T-helper 1 cell (primary cell): ENCODE results near the gene ECEL1.
A peak's percentile ranks its signal among the peaks of the same experiment; 100 is the strongest.

Experiments used
- DNase-seq, 5 donors: peaks; one replicate each; pipeline ENCODE4 v3.0.0-alpha.2; 2012 to 2020

ECEL1 gene

DNA sequence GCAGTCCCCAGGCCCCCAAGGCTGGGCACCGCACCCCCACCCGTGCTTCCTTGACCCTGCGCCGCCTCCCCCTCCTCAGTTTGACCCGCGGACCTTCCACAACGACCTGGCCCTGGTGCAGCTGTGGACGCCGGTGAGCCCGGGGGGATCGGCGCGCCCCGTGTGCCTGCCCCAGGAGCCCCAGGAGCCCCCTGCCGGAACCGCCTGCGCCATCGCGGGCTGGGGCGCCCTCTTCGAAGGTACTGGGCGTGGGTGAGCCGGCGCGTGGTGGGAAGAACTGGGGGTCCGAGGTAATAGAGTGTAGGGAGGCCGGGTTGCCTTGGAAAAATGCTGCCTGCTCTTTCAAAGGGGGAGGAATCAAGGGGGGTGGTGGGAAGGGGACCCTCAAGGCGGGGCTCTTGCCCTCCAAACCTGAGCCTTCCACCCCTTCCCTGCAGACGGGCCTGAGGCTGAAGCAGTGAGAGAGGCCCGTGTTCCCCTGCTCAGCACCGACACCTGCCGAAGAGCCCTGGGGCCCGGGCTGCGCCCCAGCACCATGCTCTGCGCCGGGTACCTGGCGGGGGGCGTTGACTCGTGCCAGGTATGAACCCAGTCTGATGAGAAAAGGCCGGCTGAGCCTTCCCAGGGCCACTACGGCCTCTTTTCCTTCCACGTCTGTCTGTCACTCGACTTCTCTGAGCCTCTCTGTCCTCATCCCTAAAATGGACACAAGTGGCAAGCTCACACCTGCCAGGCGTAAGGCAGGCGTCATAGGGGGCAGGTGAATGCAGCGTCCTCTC is 35.2 kb upstream of the ECEL1 start:
- peak in 1 of 5 donors; percentile 8 for DNase-seq

DNA sequence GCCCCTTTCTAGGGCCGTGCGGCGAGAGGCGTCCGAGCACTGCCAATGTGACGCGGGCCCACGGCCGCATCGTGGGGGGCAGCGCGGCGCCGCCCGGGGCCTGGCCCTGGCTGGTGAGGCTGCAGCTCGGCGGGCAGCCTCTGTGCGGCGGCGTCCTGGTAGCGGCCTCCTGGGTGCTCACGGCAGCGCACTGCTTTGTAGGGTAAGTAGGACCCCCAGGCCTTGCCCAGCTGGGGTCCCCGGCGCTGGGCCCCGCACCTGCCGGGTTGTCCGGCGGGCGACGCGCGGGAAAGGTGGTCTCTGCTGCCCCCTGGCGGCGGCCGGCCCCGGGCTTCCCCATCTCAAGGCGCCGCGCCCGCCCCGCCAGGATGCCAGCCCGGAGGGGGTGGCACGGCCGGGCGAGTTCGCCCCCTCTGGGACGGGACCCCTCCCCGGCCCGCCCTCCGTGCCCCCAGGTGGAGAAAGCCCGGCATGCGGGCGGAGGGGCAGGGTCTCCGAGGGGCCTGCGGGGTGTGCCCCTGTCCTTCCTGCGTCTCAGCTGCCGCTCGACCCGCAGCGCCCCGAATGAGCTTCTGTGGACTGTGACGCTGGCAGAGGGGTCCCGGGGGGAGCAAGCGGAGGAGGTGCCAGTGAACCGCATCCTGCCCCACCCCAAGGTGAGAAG is 34.5 kb upstream of the ECEL1 start:
- DNase-seq, result peak; percentile 27 to 61 (median 49)

DNA sequence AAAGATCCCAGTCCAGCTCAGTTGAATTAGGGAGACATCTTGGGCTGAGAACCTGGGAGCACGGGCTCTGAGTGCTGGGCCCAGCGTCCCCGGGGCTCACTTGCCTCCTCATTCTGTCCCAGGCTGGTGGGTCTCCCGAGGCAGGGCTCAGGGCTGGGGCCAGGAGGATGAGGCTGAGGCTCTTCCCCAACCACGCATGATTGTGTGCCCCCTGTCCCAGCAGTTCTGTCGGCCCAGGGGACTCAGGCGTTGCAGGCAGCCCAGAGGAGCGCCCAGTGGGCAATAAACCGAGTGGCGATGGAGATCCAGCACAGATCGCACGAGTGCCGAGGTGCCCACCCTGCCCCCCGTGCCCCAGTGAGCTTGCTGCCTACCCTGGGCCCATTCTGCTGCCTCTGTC is 33.5 kb upstream of the ECEL1 start:
- no peak for DNase-seq

DNA sequence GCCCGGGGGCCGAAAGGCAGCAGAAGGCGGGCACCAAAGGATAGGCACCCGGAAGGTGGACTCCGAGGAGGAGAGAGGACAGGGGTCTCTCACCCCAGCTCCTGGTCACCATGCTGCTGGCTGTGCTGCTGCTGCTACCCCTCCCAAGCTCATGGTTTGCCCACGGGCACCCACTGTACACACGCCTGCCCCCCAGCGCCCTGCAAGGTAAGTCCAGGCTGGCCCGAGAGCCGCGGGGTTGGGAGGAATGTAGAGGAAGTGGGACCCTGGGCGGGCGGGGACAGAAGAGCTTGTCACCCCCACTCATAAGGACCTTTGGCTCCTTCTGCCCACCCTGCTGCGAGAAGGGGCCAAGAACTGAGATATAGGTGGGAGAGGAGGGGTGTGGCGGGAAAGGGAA is 32.9 kb upstream of the ECEL1 start:
- no peak for DNase-seq

DNA sequence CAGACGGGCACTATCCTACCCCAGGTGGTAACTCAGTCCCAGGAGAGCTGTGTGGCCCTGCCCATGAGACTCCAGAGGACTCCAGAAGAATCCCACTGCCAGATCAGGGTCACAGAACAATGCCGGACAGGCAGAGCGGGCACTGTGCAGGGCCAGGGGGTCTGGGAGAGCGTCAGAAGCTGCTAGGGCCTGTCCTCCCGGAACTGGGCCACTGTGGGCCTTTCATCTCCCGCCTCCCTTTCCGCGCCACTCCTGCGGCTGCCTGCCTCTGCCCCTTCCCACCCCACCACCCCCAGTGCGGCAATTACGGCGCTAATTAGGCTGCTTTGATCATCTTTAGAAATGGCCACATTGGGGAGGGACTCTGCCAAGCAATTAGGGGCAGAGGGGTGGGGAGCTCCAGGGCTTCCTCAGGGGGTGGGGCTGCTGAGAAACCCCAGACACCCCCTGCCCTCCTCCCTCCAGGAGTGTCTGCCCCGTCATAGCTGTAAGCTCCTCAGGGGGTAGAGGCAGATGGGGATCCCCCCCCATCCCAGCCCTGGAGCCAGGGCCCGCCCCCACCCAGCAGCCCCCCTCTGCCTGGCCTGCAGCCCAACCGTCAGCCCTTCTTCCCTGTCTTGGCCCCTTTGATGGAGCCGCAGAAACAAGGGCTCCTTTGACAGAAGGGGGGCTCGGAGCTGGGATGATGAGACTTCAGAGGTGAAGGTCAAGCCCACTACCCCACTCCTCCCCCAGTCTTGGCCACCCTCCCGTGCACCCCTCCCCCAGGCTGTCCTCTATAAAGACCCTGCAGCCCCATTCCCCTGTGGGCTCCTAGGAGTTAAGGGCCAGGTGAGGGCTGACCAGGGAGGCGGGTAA is 32.2 kb upstream of the ECEL1 start, which contains the start of gene PRSS56:
Gene PRSS56 (plus strand): TSS at position 808 of the 858 bp plus-strand sequence. CDS start 211 bp downstream, outside the sequence.
- DNase-seq, result no peak

DNA sequence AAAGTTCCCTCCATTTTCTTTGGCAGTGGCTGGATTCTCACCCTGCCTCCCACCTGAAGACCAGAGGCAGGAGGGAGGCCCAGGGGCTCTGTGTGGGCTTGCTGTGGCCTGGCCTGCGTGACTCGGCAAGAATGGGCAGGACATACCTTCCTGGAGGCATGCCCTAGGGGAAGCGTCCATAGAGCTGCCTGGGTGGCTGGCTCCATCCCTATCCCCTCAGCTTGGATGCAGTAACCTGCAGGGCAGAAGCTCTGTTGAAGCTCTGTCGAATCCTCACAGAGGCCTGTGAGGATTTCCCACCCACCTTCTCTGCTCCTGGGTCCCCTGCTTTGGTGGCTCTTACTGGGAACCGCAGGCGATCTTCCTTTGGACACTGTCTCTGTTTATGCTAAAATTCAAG is 31.2 kb upstream of the ECEL1 start:
- no peak for DNase-seq

DNA sequence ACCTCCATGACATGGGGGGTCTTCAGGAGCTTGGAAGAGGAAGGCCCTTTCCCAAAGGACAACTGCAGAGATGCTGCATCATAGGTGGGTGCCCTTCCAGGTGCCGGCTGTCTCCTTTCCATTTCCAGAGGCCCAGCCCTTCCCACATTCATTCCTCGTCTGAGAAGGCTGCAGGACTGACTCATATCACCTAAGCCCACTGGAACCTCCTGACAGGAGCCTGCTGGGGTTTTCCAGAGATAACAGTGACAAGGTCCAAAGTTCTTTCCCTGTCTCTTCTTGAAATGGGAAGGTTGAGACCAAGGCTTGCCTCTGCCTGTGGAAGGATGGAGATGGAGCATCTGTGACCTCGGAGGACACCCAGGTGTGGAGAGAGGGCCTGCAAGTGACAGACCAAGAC is 28.9 kb upstream of the ECEL1 start:
- DNase-seq, result no peak

DNA sequence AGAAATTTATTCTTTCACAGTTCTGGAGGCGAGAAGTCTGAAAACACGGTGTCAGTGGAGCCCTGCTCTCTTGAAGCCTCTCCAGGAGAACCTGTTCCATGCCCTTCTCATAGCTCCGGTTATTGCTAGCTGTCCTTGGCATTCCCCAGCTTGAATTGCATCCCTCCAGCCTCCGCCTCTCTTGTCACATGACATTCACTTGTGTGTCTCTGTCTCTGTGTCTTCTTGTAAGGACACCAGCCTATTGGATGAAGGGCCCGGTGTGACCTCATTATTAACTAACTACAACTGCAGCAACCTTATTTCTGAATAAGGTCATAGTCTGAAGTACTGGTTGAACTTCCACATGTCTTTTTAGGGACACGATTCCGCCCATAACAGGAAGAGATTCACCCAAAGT is 28.0 kb upstream of the ECEL1 start:
- no peak for DNase-seq

DNA sequence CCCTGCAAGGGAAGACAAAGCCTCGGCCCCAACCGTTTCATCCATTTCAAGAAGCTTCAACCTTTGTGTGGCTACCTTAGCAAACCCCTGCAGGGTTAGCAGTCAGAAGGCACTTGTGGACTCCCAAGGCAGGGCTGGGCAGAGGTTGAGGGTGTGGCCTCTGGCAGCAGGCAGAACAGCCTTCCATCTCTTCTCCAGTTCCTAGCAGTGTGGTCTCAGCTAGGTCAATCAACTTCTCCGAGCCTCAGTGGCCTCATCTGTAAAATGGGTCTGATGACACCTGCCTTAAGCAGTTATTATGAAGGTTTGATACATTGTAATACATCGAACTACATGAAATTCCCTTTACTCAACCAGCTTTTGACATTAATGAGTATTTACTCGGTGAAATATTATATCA is 25.7 kb upstream of the ECEL1 start:
- no peak for DNase-seq

DNA sequence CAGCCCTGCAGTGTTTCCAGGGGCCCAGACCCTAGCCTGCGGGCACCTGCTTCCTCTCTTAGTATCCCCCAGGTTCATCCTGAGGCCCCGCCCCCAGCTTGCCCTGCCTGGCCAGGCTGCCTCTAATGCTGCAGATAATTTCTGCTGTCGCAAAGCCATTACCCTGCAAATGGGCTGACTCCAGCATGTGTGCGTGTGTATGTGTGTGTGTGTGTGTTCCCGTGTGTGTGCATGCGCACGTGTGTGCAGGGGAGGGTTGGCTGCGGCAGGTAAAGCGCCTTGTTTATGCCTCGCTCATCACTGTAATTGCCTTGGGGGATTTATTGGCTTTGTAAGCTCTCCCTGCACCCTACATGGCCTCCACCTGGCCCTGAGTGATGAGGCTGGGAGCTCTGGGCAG is 25.0 kb upstream of the ECEL1 start:
- DNase-seq, result no peak

DNA sequence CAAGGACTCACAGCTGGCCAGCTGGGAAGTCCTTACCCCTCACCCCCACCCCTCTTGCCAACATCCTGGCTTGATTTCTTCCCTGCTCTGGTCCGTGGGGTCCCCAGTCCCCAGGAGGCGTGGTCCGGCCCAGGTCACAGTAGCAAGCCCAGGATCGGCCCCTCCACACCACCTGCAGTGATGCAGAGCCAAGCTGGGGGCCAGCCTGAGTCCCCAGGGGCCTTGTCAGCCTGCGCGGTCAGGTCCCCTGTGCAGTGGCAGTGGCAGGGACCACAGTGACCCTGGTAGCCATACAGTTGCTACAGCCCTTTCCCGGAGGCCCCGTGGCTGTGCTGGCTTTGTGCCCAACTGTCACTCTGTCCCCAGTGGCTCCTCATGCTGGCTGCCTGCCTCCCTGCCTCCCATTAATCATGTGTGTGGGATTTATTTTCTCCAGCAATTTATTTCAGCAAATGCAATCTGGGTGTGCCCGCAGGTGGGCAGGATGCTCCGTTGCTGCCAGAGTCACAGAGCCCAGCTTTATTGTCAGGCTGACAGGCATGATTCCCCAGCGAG is 23.8 kb upstream of the ECEL1 start:
- DNase-seq, result no peak

DNA sequence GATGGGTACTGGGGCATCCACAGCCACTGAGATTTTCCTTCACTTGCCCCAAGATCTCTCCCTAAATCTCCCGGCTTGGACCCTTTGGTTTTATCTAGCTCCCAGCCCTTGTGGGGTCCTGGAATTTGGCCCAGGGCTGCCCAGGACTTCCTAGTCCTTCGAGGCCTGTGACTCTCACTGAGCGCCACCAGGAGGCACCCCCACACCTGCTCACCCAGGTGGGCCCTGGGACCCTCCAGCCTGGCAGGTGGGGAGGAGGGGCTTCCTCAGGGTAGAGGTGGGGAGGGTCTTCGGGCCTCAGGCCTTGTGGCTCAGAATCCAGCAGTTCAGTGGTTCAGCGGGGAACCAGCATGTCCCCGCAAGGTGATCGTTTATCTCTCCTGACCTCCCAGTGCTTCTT is 20.6 kb upstream of the ECEL1 start:
- no peak for DNase-seq

DNA sequence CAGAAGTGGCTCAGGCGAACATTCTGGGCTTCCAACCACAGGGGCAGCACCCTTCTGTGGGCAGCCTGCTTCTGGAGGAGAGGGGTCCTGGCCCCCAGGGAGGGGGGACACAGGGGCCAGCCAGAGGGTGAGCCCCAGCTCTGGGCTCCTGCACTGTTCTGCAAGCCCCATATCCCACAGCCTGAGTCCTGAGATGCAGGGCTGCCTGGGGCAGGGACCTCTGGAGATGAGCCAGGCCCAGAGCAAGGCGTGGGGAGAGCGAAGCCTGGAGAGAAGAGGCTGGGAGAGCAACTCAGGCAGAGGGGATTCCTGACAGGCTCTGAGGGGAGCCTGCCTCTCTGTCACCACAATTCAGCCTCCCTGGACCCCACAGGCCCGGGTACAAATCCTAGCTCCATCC is 19.1 kb upstream of the ECEL1 start:
- no peak for DNase-seq

DNA sequence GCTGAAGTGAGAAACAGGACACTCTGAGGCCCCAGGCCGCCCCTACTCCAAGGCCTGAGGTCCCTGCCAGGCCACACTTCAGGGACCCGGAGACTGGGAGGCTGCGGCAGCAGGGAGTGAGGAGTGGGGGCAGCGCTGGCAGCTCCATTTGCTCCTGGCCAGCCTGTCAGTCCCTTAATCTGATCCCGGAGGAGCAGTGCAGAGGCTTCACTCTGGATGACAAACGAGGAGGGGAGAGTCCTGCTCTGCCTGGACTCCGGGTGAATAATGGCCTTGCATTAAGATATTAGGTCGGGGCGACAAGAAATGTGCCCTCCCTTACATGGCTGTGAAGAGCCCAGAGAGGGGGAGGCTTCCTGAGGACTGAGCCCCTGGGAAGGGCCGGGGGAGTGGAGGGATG is 18.2 kb upstream of the ECEL1 start:
- no peak for DNase-seq

DNA sequence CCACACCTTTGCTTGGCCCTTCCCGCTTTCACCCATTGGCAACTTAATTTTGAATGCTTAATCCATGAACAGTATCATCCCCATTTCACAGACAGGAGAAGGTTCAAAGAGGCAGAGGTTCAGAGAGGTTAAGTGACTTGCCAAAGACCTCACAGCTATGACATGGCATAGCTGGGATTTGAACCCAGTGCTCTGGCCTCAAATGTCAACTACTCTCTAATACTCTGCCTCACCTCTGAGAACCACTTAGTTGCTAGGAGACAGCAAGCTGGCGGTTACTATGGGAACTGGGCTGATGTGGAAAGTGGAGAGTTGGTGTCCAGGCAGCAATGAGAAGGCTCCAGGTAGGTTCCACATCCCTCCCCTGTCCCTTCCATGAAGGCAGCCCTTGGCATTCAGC is 16.8 kb upstream of the ECEL1 start:
- no peak for DNase-seq

DNA sequence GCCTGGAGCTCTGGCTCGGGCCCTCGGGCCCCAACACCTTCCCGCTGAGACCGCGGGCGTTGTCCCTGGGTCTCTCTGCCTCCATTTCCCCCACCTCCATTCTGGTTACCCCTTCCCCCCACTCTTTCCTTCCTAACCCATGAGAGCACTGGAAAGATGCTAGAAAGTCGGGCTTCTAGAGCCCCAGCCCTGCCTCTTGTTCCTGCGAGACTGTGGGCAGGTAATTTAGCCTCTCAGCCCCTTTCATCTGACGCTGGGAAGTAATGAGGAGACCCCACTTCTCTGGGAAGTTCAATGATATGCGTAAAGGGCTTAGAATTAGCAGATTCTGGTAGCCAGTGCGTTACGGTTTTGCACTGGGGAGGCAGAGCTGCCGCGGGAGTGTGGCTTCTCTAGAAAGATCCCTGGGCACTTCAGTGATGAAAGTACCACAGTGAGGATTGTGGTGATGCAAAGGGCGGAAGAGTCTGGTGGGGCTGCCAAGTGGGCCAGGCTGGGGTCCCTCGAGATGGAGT is 16.2 kb upstream of the ECEL1 start:
- no peak for DNase-seq

DNA sequence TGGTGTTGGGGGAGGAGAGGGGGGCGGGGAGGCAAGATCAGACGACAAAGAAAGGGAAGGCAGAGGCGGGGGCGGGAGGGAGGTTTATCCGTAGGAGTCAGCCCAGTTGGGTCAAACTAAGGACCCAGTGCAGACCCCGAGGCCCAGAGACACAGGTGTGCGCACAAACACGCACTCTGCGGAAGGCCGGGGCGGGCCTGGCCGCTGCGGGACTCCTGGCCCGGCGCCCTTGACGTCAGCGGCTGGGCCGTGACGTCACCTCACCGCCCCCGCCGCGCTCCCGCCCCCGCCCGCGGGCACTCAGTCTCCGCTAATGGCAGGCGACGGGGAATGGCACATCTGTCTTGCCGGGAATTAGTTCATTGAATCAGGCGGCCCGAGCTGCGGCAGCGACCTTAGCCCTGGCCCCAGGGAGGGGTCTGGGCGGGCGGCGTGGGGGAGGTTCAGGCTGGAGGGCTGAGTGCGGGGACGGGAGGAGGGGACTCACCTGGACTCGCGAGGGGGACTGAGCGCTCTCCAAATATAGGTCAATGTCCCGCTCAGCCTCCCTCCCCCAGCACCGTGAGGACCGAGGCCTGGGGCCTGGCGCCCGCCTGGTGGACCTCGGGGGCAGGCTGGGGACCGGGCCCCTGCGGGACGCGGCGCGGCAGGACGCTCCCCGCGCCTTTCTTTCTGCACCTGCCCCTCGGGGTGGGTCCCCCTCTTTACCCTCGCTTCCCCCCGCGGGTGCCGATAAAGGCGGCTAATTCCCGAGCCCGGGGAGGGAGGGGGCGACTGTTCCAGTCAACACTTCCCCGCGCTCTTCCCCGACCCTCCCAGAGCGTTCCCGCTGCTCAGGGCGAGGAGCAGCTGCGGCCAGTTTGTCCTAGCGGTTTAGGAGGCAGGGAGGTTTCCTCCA is 15.5 kb upstream of the ECEL1 start:
- DNase-seq, result peak in 3 of 5 donors; percentile 24 to 43 (median 24)

DNA sequence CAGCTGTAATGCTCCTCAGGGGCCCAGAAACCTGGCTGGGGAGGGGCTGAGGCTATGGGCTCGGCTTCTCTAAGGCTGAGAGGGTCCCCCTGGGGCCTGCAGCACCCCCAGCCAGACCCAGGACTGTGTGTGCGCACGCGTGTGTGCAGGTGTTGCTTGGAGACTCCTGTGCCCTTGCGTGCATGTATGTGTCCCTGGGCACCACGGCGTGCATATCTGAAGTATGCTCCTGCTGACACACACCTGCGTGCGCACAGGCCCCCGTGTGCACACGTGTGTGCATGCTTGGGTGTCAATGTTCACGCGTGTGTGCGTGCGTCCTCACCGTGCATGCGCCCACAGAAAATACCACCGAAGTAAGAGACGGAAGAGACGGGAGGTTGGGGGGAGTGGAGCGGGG is 14.9 kb upstream of the ECEL1 start:
- peak in 1 of 5 donors; percentile 13 for DNase-seq

DNA sequence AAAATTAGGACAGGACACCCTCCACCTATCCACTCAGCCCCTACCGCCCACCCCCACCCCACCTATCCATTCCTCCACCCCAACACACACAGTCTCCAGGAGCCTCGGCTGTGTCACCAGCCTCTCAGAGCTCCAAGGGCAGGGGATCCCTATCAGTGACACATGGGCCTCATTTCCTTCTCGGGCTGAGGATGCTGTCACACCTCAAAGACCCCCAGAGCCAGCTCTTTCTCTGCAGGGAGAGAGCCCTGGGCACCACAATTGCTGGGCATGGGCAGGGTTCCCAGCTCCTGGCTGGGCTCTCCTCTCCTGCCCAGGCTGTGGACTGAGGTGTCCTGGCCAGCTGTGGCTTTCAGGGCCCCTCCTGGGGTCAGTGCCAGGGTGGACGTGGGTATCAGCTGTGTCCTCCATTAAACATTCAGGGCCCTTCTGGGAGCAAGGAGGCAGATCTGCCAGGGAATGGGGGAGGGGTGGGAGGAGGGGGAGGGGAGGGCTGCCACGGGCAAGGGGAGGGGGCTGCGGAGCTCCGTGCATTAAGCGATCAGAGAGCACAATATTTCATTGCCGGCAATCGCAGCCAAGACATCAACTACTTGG is 14.3 kb upstream of the ECEL1 start:
- DNase-seq, result no peak

DNA sequence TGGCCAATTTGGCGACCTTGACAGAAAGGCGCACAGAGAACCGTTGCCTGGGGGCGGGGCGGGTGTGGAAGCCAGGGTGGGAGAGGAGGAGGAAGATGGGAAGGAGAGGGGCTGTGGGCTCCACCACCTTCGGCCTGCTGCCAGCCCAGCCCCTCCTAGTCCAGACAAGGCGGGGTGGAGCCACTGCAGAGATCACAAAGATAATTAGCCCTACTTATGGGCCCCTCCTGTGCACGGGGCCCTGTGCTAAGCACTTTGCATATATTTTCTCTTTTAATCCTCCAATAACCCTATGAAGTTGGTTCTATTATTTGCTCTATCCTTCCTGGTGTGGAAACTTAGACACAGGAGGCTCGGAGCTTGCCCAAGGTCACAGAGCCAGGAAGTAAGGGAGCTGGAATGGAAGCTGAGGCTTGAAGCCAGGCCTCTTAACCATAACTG is 13.7 kb upstream of the ECEL1 start:
- no peak for DNase-seq

DNA sequence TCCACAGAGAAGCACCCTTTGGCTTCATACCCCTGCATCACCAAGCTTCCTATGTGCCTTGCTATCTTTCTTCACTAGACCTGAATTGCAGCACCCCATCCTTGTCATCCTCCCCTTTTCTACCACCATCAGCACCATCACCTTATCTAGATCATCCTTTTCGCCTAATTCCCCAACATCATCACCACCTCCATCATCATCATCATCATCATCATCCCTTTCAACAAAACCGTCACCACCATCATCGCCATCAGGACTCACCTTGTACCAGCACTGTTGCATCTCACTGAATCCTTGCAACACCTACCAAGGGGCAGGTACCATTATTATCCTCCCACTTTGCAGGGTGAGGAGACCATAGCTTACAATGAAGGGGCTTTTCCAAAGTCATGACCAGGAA is 10.8 kb upstream of the ECEL1 start:
- no peak for DNase-seq
